Activated CD4-positive, alpha-beta T cell treated with anti-CD3 and anti-CD28 coated beads for 4 hours (primary cell): ENCODE measurements around the gene TBC1D5.
A peak's percentile ranks its signal among the peaks of the same experiment; 100 is the strongest.

Source experiments
- DNase-seq, 2 donors: peaks; one replicate each; pipeline ENCODE4 v3.0.0-alpha.2; 2020

The TBC1D5 gene

DNA sequence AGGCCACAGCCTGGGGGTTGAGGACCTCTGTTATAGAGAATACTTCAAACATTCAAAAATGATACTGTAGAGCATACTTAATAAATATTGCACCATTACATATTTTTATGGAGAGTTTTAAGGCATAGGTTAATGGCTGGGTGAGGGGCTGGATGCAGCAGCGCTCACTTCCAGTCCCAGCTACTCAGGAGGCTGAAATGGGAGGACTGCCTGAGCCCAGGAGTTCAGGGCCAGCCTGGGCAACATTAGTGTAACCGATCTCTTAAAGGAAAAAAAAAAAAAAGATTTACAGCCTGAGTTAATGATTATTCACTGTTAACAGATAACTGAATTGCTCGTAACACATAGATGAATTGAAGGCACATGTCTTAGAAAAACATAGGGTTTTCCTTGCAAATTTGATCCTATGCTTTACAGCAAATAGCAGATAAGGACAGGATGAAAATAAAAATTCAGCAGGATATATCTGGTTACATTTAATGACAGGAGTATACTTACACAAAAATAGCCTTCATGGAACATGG, 282.9 kb downstream of the TBC1D5 start:
- DNase-seq, result no peak

GRCh38 chr3:17456650-17457049, 285.8 kb downstream of the TBC1D5 start:
- no peak for DNase-seq

DNA sequence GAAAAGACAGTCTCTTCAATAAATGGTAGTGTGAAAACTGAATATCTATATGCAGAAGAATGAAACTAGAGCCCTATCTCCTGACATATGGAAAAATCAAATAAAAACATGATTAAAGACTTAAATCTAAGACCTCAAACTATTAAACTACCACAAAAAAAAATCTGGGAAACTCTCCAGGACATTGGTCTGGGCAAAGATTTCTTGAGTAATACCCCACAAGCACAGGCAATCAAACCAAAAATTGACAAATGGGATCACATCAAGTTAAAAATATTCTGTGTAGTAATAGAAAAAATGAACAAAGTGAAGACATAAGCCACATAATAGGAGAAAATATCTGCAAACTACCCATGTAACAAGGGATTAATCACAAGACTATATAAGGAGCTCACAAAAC, 286.4 kb downstream of the TBC1D5 start:
- no peak for DNase-seq

DNA sequence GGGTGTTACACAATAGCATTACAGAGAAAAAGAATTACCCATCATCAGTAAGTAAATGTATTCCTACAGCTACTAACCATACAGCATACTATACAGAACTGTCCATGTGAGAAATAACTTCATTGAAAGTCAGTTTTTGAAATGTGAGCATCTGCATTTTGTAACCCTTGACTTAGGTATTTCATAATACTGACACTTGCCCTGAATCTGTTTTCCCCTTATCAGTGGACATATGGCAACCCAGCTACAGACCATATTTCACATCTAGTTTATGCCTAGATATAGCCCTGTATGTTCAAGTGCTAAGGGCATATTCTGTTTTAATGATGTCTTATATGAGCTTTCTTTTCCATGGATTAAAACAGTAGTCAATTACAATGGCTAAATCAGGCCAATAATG, 297.6 kb downstream of the TBC1D5 start:
- DNase-seq, result no peak

GRCh38 chr3:17443142-17443541, 299.3 kb downstream of the TBC1D5 start:
- DNase-seq, result no peak

- DNase-seq, result no peak
Measured at GRCh38 chr3:17442332-17443049, 299.9 kb downstream of the TBC1D5 start.

DNA sequence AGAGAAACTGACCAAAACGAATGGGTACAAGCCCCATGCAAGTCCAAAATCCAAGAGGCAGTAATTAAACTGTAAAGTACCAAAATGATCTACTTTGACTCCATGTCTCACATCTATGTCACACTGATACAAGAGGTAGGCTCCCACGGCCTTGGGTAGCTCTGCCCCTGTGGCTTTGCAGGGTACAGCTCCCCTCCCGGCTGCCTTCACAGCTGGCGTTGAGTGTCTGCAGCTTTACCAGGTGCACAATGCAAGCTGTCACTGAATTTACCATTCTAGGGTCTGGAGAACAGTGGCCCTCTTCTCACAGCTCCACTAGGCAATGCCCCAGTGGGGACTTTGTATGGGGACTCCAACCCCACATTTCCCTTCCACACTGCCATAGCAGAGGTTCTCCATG, 308.6 kb downstream of the TBC1D5 start:
- no peak for DNase-seq

- no peak for DNase-seq
Measured at GRCh38 chr3:17432236-17432635, 310.2 kb downstream of the TBC1D5 start.

GRCh38 chr3:17431484-17432045, 310.9 kb downstream of the TBC1D5 start:
- no peak for DNase-seq

GRCh38 chr3:17431004-17431403, 311.4 kb downstream of the TBC1D5 start:
- no peak for DNase-seq

DNA sequence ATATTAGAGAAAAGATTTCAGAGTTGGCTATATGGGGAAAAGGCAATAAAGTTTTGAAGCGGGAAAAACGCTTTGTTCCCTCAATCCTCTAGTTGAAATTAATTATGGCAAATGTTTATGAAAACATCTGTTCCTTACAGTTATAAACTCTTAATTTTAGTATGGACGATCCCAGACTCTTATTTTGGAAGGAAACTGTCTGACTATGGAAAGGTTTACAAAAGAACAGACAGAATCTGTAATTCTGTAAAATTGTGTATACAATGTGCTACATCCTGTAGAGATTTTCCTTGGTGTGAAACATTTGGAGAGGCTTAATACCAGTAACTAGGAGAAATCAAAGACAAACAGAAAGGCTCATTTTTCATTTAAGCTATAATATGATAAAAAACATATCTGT, 311.8 kb downstream of the TBC1D5 start:
- DNase-seq, result no peak

DNA sequence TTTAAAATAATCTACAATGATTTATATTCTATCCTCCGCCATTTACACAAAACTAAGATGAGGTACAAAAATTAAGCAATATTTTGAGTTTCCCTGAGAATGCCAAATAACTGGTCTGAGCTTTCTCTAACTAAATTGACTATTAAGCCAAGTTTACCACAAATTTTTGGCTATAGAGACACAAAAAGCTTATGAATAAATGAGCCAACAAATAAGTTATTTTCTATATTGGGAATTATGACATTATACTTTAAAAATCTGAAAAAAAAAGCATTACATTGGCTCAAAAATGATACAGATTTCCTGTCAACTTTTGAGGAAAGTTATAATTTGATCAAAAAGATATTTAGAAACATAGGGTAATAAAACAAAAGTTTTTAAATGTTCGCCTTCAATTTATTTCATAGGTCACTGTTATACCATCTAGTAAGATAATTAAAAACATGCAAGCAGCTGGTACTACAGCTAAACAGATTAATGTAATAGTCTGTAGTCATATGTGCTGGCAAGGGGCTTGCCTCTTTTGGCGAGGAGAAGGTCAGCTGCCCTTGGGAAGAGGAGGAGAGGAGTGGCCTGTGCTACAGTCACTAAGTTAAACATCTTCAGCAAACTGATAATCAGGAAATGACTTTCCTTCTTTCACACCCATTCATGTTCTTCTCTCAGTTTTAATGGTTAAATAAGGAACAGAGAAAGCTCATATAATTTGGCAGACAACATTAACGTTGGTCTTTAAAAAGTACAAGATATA, 318.5 kb downstream of the TBC1D5 start:
- DNase-seq, result no peak

DNA sequence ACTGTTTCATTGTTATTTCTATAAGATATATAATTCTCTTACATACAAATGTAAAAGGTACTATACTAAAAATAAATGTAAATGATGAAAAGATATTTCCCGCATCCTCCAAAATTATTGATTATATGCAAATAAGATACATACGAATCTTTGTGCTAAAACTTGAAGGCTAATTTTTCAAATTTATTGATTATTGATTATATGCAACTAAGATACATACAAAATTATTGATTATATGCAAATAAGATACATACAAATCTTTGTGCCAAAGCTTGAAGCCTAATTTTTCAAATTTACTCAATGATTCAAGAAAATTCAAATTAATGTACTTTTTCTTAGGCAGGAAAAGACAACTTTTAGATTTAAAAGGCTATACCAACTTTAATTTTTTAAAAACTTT, 319.8 kb downstream of the TBC1D5 start:
- DNase-seq, result no peak

GRCh38 chr3:17420668-17421067, 321.8 kb downstream of the TBC1D5 start:
- no peak for DNase-seq

DNA sequence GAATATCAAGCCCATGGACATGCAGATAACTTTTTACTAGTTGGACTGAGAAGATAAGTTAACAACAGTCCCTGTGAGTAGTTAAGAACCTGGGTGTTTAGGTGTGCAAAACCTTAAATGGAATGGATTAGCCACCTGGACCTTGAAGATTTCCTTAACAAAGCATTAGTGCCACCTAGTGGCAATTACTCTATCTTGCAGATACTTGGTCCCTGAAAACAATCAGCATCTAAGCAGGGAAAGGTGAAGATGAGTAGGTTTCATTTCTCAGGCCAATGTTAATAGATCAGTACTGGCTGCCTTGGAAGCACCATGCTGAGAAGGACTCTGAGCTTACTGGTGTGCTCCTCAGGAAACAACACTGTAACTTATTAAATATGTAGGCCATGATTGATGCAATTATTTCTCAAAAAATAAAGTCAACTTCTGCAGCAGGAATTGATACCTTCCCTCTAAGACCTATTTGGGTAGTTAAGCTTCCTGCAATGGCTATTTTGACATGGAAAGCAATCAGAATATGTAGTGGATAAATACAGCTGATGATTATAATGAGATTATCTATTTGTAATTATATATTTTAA, 329.4 kb downstream of the TBC1D5 start:
- peak in 1 of 2 donors; percentile 21 for DNase-seq

GRCh38 chr3:17411157-17411877, 331.1 kb downstream of the TBC1D5 start:
- no peak for DNase-seq

DNA sequence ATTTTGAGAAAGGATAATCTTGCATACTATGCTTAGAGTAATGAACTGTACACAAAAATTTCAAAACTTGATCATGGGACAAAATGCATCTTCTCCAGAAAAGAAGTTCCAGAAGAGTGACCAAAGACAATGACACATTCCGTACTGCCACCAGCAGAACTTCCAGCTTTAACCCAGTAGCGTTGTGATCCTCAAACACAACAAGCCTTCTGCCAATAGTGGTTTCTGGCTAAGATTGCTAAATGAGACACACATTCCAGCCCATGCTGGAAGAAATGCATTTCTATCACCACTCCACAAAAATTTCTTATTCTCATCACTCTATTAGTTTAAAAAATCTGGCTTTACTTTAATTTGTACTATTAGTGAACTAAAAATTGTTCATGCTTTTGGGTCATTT, 334.9 kb downstream of the TBC1D5 start:
- DNase-seq, result no peak

DNA sequence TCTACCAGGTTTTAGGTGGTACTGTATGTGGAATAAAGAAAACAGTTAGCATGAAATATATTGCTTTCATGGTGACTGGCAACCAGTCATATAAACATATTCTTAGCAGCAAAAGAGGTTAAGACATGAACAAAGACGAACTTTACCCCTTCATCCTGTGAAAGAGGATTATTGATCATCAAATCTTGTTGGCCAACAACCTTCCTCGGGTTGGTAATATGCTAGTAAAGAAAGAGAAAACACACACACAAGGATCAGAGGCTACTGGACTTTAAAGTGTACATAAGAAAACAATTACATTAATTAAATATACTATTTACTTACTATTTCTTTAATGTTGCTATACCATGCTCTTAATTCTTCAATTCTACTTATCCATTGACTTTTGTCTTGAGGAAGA, 337.9 kb downstream of the TBC1D5 start:
- no peak for DNase-seq

- DNase-seq, result no peak
Measured at GRCh38 chr3:17402442-17402841, 340.0 kb downstream of the TBC1D5 start.

GRCh38 chr3:17401912-17402311, 340.5 kb downstream of the TBC1D5 start:
- DNase-seq, result no peak

DNA sequence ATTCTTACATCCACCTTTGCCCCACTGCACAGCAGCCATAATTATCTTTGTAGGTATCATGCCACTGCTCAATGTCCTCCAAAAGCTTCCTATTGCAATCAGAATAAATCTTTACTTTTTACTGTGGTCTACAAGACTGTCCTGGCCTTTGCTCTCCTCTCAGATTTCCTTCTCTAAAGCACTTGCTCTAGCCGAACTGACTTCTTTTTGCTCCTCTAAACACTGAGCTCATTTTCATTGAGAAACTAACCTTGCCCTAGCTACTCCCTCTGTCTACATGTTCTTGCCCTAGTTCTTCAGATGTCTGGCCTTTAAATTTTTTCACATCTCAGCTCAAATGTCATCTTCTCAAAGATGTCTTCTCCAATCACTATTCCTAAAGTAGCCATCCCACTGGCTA, 342.8 kb downstream of the TBC1D5 start:
- DNase-seq, result no peak

- no peak for DNase-seq
Measured at GRCh38 chr3:17398959-17399551, 343.4 kb downstream of the TBC1D5 start.

GRCh38 chr3:17396036-17396435, 346.4 kb downstream of the TBC1D5 start:
- DNase-seq, result no peak
